HG03060 (cell line): Measurements from ENCODE around the gene OBSCN.

Source experiments
- ATAC-seq: cut with Tn5 transposase; IDR thresholded peaks from one replicate; pipeline ENCODE4 v1.9.1; 2021; ENCODE audit warnings: low read depth, moderate number of reproducible peaks; ENCODE audit not compliant: unreplicated experiment

Gene OBSCN

GRCh38 chr1:228405200-228405978, 197.5 kb downstream of the OBSCN start:
- no peak for ATAC-seq

- no peak for ATAC-seq
These were observed 198.1 kb downstream of the OBSCN start for GRCh38 chr1:228405979-228406228.

DNA sequence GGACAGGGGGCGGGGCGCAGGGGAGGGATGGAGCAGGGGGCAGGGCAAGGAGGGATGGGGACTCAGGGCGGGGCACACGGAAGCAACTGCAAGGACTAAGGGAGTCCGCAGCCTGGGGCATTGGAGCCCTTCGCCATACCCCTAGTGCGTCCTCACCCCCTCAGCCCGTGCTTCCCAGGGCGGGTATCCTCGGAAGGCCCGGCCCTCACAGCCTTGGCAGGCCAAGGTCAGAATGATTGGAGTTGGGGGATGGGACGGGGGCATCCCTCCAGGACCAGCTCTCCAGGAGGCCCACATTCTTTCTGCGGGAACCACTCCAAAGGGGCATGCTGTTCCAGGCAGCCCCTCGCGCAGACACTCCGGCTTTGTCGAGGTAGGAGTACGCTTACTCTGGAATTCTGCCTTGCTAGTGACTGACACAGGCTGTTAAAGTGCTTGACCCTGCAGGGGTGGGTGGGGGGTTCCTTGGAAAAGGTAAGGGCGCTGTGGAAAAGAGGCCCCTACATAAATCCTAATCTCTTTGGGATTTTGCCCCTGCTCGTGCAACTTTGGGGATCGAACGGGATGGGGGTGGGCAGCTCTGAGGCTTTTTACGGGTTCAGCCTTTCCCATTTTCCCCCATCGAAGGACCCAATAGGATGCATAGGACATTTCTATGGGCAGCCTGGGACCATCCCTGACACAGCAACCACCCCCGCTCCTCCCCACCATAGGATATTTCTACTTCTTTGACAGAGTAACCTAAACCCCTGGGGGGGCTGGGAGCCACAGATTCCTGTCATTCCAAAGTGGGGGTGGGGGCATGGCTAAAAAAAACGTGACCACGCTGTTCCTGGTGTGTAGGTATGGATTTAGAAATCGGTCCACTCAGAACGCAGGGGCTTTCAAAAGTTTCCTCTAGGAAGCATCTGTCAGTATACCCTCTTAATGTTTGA, 199.5 kb downstream of the OBSCN start:
- no peak for ATAC-seq

GRCh38 chr1:228408041-228408868, 200.4 kb downstream of the OBSCN start:
- ATAC-seq: no peak

DNA sequence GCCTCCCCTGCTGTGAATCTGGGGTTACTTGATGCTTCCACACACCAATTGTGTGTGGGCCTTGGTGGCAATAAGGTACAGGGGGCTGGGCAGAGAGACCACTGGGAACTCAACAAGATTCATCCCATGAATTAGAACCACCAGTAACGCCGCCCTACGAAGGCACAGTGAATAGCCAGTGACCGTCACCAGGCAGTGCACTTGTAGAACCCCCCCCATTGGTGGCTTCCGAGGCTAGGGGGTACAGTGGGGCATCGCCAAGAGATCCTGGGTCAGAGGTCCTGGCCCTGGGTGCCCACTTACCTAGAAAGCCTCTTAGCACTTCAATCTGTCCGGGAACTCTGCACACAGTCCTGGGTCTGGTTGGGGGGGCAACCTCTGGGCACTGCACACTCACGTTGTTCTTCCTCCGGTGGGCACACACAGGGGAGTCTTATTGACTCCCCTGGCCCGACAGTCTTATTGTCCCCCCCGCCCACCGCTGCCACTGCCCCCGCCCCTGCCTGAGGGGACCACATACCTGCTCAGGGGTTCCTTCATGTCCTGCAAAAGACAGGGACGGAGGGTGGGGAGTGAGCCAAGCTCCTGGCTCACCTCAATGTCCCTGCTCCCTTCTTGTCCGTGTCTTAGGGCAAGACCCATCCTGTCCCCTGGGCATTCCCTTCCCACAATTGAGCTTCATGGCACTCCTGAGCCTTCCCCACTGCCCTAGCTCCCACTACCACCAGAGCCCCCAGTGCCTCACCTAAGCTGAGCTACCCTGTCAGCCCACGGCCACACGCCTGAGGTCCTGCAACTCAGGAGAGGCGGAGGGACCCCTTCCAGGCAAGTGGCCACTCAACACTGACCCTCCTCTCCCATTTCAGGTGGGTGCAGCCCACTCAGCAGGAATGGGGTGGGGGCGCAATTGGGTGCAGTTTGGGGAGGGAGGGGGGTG, 201.3 kb downstream of the OBSCN start:
- no peak for ATAC-seq

GRCh38 chr1:228410015-228410414, 202.2 kb downstream of the OBSCN start:
- ATAC-seq: no peak

DNA sequence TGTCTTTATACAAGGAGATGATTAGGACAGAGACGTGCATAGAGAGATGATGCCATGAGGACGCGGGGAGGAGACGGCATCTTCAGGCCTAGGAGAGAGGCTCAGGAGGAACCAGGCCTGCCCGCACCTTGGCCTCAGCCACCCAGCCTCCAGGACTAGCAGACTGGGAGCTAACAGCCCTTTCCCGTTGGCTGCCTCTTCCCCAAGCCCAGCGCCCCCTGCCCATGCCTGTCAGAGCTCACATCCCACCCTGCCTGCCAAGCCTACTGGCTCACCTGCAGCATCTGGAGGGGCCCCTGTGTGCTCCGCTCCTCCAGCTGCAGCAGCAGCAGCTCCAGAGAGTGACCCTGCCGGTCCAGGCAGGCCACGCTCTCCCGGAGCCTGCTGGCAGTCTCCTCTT, 202.8 kb downstream of the OBSCN start:
- ATAC-seq: no peak

DNA sequence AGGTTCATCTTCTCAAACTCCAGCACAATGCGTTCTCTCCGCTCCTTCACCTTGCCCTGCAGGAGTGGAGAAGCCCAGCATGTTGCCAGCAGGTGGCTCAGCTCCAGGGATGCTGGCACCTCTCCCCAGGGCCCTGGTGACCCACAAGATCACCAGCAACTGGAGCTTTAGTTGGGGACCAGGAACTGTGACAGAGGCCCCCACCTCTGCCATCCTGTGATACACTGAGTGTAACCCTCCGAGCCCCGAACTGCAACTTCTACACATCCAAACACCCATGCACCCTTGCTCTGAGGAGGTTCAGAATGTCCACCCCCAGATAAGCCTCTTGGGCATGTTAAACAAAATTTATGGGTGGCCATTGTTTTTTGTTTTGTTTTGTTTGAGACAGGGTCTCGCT, 203.3 kb downstream of the OBSCN start:
- ATAC-seq: no peak

DNA sequence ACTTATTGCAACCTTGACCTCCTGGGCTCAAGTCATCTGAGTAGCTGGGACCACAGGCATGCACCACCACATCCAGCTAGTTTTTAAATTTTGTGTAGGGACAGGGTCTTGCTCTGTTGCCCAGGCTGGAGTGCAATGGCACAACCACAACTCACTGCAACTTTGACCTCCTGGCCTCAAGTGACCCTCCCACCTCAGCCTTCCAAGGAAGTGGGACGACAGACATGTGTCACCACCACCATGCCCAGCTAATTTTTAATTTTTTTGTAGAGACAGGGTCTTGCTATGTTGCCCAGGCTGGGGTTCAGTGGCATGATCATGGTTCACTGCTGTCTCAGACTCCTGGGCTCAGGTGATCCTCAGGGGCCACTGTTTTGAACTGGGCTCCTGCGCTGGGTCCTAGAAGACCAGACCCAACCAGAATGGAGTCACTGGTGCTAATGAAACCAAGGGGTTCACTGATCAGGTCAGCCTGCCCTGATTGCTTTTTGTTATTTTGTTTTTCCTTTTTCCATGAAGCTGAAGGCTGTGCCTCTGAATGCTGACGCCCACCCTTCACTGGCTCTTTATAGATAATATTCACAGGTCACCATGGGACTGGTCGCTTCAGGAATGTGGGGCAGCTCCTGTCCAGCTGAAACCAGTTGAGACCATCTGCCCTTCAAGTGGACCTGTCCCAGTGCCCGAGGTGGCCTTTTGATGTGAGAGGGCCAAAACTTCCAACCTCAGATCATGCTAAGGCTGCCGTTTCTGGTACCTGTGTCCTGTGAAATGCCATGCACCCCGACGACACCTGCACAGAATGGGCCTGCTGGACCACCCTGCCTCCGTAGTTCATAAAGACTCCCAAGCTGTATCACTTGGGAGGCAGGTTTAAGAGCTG, 203.9 kb downstream of the OBSCN start:
- ATAC-seq: no peak

- no peak for ATAC-seq
These were observed 205.6 kb downstream of the OBSCN start for GRCh38 chr1:228413241-228414010.

- no peak for ATAC-seq
These were observed 206.8 kb downstream of the OBSCN start for GRCh38 chr1:228414511-228415211.

DNA sequence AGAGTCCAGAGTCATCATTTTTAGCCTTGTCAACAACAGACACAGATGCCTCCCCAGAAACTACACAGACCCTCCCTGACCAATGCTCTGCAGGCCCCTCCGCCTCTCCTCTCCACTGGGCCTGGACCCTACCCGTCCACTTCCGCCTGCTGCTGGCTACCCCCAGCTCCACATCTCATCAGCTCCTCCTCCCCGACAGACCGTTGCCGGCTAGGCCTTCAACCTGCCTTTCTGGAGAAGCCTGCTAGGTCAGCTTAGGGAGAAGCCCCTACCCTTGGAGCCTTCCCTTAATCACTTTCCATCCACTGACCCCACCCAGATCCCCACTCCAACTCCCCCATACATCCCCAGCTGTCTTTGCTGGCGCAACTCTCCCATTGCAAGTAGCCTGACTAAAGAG, 207.4 kb downstream of the OBSCN start:
- ATAC-seq: no peak

DNA sequence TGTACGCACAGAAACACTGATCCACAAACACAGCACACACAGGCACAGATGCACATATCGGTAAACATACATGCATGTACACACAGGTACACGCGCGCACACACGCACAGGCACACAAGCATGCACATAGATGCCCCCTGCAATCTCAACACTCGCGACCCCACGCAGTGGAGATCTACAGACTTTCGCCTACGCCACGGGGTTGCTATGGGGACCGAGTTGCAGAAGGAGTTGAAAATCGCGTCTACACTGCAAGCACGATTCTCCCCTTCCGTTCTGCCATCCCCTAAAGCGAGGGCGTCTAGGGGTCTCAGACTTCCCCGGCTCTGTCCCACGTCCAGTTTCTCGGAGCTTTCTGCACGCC, 208.0 kb downstream of the OBSCN start:
- no peak for ATAC-seq

- no peak for ATAC-seq
These were observed 208.5 kb downstream of the OBSCN start, which contains the start of gene TRIM17 for GRCh38 chr1:228416217-228416933. Gene TRIM17, minus strand, starts transcription at chr1:228416861. Its CDS starts 1,789 bp downstream, at chr1:228415072.

GRCh38 chr1:228417061-228417460, 209.2 kb downstream of the OBSCN start:
- no peak for ATAC-seq

- ATAC-seq: no peak
These were observed 209.8 kb downstream of the OBSCN start for GRCh38 chr1:228417483-228418203.
